Measurements from ENCODE around the gene IGFBP3.

DNA sequence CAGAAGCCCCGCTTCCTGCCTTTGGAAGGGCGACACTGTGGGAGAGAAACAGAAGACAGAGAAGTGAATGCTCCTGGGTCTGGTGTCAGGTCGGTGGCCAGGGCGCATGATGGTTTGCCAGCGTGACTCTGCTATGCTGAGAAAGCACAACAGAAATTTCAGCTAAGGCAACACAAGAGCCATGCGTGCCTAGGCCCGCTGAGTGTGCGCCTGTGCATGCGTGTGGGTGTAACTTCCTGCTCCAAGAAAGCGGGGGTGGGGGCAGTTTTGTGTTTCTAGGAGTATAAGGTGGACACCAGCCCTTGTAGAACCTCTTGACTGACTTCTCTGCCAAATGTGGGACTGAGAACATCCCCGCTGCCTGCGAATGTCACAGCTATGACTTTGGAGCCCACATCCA lies 6.2 kb downstream of the IGFBP3 start:
- TF ChIP-seq, protein P1, sequence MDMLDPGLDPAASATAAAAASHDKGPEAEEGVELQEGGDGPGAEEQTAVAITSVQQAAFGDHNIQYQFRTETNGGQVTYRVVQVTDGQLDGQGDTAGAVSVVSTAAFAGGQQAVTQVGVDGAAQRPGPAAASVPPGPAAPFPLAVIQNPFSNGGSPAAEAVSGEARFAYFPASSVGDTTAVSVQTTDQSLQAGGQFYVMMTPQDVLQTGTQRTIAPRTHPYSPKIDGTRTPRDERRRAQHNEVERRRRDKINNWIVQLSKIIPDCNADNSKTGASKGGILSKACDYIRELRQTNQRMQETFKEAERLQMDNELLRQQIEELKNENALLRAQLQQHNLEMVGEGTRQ (CRISPR knock-in tag; IDR thresholded peaks at IDR 0.05) = no peak
- TF ChIP-seq, protein P2, sequence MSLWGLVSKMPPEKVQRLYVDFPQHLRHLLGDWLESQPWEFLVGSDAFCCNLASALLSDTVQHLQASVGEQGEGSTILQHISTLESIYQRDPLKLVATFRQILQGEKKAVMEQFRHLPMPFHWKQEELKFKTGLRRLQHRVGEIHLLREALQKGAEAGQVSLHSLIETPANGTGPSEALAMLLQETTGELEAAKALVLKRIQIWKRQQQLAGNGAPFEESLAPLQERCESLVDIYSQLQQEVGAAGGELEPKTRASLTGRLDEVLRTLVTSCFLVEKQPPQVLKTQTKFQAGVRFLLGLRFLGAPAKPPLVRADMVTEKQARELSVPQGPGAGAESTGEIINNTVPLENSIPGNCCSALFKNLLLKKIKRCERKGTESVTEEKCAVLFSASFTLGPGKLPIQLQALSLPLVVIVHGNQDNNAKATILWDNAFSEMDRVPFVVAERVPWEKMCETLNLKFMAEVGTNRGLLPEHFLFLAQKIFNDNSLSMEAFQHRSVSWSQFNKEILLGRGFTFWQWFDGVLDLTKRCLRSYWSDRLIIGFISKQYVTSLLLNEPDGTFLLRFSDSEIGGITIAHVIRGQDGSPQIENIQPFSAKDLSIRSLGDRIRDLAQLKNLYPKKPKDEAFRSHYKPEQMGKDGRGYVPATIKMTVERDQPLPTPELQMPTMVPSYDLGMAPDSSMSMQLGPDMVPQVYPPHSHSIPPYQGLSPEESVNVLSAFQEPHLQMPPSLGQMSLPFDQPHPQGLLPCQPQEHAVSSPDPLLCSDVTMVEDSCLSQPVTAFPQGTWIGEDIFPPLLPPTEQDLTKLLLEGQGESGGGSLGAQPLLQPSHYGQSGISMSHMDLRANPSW (CRISPR knock-in tag; conservative IDR thresholded peaks at IDR 0.05; ENCODE audit: low read depth) = no peak
- TF ChIP-seq MAX (CRISPR knock-in tag; IDR thresholded peaks at IDR 0.05) (no peak), NFYB (CRISPR knock-in tag; conservative IDR thresholded peaks at IDR 0.05; ENCODE audit: low read depth) (no peak), TEAD4 (CRISPR knock-in tag; IDR thresholded peaks at IDR 0.05) (no peak), JUN (CRISPR knock-in tag; IDR thresholded peaks at IDR 0.05) (no peak)
- TF ChIP-seq, protein P3, sequence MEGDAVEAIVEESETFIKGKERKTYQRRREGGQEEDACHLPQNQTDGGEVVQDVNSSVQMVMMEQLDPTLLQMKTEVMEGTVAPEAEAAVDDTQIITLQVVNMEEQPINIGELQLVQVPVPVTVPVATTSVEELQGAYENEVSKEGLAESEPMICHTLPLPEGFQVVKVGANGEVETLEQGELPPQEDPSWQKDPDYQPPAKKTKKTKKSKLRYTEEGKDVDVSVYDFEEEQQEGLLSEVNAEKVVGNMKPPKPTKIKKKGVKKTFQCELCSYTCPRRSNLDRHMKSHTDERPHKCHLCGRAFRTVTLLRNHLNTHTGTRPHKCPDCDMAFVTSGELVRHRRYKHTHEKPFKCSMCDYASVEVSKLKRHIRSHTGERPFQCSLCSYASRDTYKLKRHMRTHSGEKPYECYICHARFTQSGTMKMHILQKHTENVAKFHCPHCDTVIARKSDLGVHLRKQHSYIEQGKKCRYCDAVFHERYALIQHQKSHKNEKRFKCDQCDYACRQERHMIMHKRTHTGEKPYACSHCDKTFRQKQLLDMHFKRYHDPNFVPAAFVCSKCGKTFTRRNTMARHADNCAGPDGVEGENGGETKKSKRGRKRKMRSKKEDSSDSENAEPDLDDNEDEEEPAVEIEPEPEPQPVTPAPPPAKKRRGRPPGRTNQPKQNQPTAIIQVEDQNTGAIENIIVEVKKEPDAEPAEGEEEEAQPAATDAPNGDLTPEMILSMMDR (IDR thresholded peaks at IDR 0.05) = no peak
